Measurements from ENCODE around the gene SLC8A2. TPM values are rescaled to one million over a fixed set of nuclear protein-coding genes. Genes with fewer than 3 reads are reported as not detected.

The SLC8A2 gene, protein sequence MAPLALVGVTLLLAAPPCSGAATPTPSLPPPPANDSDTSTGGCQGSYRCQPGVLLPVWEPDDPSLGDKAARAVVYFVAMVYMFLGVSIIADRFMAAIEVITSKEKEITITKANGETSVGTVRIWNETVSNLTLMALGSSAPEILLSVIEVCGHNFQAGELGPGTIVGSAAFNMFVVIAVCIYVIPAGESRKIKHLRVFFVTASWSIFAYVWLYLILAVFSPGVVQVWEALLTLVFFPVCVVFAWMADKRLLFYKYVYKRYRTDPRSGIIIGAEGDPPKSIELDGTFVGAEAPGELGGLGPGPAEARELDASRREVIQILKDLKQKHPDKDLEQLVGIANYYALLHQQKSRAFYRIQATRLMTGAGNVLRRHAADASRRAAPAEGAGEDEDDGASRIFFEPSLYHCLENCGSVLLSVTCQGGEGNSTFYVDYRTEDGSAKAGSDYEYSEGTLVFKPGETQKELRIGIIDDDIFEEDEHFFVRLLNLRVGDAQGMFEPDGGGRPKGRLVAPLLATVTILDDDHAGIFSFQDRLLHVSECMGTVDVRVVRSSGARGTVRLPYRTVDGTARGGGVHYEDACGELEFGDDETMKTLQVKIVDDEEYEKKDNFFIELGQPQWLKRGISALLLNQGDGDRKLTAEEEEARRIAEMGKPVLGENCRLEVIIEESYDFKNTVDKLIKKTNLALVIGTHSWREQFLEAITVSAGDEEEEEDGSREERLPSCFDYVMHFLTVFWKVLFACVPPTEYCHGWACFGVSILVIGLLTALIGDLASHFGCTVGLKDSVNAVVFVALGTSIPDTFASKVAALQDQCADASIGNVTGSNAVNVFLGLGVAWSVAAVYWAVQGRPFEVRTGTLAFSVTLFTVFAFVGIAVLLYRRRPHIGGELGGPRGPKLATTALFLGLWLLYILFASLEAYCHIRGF
- not detected in 2 replicates for total RNA-seq

GRCh38 chr19:47471733-47472457 lies at the start of gene SLC8A2:
SLC8A2 (minus strand) TSS chr19:47471893; CDS start chr19:47466403, 5,490 bp downstream.

DNA sequence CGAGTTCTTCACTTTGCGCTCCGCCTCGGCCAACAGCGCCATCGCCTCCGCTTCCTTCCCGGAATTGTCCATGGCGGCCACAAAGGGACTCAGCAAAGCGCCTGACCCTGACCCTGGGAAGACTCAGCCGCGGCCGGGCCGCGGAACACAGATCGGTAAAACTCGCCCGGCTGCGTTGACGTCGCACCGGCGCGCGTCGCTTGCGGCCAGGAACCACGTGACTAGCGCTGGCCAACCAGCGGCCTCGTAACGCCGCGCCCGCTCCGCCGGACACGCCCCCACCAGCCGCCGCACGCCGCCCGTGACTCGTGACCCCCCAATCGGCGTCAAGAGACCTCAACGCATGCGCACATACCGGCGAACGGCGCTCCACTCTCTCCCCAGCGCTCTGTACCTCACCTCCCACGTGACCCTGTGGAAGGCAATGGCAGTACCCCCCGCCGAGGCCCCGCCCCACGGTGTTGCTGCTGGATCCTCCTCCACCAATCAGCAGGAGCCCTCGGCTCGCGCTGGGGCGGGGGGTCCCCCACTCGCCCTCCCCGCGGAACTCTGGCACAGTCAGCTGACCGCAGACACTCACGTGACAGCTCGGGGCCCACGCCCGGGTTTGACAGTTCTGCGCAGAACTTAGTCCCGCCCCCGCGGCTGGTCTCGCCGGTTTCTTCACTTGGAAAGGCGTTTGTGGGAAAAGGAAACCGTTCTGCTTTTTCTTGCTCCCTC lies 43.3 kb upstream of the SLC8A2 start, which contains the start of gene NAPA:
NAPA (minus strand) TSS at position 195 of the 720 bp plus-strand sequence; CDS start at position 72, 123 bp downstream.

GRCh38 chr19:47483800-47484690 lies 12.4 kb upstream of the SLC8A2 start, which contains the start of gene KPTN:
KPTN (minus strand) TSS chr19:47484219; CDS start chr19:47484160, 59 bp downstream.

DNA sequence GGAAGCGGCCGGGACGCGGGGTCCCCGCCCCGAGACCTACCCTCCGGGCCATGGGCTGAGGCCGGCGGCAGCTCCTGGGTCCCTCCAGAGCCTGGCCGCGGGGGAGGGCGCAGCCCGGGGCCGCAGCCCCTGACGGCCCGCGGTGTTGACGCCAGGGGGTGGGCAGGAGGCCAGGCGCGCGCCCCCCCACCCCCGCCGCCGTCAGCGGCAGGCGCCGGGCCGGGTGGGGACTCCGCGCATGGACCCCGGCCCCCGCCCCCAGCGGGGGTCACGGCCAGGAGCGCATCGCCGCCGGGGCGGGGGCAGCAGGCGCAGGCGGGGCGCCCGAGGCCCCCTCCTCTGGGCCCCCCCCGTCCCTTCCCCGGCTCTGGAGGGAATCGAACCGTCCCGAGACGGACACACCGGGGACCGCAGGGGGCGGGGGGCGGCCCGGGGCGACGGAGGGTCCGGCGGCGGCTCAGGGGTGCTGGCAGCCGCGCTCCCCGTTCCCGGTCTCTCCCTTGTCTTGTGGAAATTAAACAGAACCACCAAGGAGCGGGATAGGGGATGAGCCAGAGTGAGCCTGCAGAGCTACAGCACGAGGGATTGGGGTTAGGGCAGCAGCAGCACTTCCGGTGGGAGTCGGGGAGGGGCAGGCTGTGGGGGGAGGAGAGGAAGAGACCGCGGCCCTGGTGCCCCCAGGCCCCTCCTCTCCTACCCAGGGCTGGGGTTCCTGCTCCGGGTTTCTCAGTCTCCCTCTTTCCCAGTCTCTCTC lies 52.5 kb downstream of the SLC8A2 start, which contains the start of gene MEIS3:
MEIS3 (minus strand) TSS at position 498 of the 754 bp plus-strand sequence; CDS start at position 52, 446 bp downstream.

Other genes with a start within 250 kb of the SLC8A2 start
- gene BBC3, start 240.7 kb downstream of the SLC8A2 start, total RNA-seq = 10.2 and 16.1 TPM in 2 replicates
- gene CCDC9, start 215.4 kb downstream of the SLC8A2 start, total RNA-seq = 6.2 and 20.1 TPM in 2 replicates
- gene INAFM1, start 197.0 kb downstream of the SLC8A2 start, total RNA-seq = 2.1 and 2.3 TPM in 2 replicates
- gene C5AR1, start 162.0 kb downstream of the SLC8A2 start, total RNA-seq = 0.28 and 0.58 TPM in 2 replicates
- gene C5AR2, start 139.7 kb downstream of the SLC8A2 start, total RNA-seq = under 0.01 TPM in 2 replicates
- 9.6 and 17.6 TPM in 2 replicates for gene DHX34, start 122.6 kb downstream of the SLC8A2 start, total RNA-seq
- gene MEIS3, start 52.4 kb downstream of the SLC8A2 start, total RNA-seq = 24.3 and 56.7 TPM in 2 replicates
- gene KPTN, start 12.3 kb upstream of the SLC8A2 start, total RNA-seq = 3.7 and 4.2 TPM in 2 replicates
- 64.0 and 64.6 TPM in 2 replicates for gene NAPA, start 43.2 kb upstream of the SLC8A2 start, total RNA-seq
- under 0.01 and 0.85 TPM in 2 replicates for gene ZNF541, start 101.3 kb upstream of the SLC8A2 start, total RNA-seq
- 2.0 and 3.1 TPM in 2 replicates for gene BICRA, start 137.2 kb upstream of the SLC8A2 start, total RNA-seq
- gene EHD2, start 241.5 kb upstream of the SLC8A2 start, total RNA-seq = 110 and 113 TPM in 2 replicates

Data from regular cardiac myocyte (primary cell).